HG03139 (cell line): ENCODE data around the gene CAGE1.

ENCODE experiments used
- ATAC-seq: cut with Tn5 transposase; IDR thresholded peaks from one replicate; pipeline ENCODE4 v1.9.1; 2021; ENCODE audit not compliant: unreplicated experiment

Gene CAGE1

DNA sequence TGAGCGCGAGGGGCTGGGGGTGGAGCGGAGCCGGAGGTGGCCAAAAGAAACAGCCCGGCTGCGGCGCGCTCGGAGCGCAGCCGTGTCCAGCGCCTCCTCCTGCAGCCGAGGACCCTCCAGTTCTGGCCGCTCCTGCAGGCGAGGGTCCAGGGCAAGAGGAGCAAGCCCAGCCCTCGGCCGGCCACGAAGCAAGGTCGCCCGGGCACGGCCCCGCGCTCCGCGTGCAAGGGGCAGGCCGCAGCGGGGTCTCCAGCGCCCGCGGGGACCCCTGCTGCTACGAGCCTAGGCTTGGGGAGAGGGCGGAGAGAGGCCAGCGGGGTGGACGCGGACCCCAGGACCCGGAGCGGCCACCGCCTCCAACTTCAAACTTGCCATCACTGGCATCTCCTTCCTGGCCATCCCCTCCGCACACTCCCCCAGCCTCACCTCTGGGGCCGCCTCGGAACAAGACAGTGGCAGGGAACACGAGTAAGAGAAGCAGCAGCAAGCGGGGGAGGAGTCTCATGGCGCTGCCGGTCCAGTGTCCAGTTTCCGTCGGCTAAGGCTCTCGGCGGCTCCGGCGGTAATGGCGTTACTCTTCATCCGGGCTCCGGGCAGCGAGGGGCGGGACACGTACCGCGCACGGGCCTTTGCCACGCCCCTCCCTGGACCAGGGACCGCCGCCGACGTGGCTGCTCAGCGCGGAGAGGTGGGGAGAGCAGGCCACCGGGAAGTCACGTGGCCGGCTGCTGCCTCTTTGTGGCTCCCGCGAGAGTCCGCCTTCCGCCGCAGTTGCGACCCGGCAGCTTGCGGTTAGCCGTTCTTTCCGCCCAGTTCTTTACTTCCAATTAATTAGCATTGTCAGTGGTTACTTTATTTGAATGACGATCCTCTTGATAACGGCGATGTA lies 76.7 kb downstream of the CAGE1 start, which contains the start of gene SSR1:
TSS of gene SSR1 (minus strand) at position 584 of the 889 bp plus-strand sequence. CDS start at position 505, 79 bp downstream.
- ATAC-seq: peak; percentile 99

DNA sequence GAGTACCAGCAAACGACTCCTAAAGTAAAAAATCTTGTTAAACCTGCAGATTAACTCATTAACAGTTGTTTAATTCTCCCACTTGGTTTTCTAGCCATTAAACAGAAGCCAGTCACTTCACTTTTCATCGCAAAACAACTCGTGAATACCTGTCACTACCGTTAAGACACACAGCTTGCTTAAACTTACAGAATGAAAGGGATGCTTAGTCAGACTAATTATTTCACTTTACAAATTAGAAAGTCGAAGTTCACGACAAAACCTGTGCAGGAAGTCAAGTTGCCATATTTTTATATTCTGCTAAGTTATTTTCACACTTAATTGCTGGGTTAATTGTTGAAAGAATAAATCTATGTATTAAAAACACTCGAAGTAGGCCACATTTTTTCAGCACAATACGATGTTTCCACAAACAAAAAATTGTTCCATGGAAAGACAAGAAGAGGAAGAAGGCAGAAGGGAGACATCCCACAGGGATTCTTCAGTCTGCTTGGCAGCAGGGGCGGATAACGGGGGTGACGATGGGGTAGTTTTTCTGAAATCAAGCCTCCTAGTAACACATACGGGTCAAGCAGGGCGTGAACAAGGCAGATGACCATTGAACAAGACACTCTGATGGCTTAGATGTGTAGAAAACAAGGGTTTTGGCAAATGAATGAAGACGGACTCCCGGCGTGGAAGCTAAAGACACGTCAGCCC lies 77.5 kb downstream of the CAGE1 start:
- no peak for ATAC-seq

DNA sequence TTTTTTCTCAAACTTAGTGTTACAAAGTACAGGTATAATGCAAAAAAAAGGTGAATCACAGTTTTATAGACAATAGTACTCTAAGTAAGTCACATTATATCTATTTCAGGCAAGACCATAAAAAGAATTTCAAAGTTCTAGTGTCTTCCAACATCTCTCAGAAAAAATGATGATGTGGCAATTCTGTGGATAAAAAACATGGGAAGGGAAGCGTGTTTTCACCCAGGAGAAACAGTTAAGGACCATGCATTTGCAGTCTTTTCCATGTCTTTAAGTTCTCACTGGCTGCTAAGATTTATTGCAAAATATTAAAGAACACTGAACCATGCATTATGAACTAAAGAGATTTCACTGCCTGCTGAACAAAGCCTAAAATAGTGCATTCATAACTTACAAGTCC lies 78.4 kb downstream of the CAGE1 start:
- ATAC-seq: no peak

DNA sequence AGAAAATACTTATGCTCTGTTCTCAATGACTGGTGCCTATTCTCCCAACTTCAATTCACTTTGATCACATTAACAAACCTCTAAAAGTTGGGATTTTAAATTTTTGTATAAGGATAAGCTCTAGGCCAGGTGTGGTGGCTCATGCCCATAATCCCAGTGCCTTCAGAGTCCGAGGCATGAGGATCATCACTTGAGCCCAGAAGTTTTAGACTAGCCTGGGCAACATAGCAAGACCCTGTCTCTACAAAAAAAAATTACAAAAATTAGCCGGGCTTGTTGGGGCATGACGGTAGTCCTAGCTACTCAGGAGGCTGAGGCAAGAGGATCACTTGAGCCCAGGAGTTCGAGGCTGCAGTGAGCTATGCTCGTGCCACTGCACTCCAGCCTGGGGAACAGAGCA lies 80.5 kb downstream of the CAGE1 start:
- ATAC-seq: no peak

DNA sequence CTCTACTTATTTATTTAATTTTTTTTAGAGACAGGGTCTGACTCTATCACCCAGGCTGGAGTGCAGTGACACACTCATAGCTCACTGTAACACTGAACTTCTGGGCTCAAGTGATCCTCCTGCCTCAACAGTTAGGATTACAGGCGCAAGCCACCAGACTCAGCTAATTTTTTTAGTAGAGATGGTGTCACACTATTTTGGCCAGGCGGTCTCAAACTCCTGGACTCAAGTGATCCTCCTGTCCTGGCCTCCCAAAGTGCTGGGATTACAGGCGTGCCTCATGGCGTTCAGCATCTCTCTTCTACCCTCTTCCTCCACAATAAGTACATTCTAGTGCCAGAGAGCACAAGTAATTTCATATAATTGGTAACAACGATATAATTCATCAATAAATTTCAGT lies 82.0 kb downstream of the CAGE1 start:
- no peak for ATAC-seq

DNA sequence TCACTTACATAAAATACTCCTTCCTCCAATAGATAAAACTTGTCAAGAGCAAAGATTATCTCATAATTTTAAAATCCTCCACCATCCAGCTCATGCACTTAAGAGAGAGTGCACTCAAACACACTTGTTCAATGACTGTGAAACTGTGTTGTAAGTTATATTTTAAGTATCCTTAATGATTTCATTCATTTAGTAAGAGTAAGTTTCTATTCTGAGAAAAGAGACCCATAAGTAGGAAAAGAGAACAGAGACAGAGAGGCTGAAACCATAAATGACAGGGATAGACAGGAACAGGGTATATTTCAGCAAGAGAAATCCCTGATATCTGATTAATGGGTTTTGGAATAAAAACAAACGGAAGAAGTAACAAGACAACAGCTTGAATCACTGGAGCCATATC lies 84.7 kb downstream of the CAGE1 start:
- no peak for ATAC-seq

DNA sequence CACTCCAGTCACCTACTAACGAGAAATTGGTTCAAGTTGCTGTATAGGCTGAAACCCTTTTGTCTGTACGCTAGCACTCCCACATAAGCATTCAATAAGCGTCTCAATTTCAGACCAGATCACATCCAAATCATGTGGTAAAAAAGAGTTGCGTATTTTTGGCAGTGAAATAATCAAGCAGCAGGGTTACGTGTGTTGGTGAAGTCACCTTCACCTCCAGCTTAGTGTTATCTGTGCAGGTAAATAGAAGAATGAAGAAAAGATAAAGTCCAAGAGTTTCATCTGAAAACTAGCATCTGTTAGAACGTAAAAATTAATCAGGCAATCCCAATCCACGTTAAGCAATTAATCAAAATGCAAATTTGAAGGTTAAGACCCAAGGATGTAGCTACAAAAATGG lies 87.8 kb downstream of the CAGE1 start:
- no peak for ATAC-seq

DNA sequence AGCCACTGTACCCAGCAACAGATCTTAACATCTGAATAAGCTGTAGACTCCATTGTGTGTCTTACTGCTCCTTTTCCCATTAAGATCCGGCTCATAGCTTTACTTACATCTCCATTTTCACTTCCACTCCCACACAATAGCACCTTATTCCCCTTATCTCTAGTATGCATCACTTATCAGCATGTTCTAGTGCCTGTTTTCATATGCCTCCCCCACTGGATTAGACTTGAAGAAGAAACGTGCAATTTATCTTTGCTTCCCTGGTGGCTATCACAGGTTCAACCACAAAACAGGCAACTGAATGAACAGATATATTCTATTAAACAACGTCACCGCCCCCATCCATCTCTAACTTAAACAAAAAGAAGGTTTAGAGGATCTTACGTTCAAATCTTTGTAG lies 88.6 kb downstream of the CAGE1 start:
- ATAC-seq: no peak

DNA sequence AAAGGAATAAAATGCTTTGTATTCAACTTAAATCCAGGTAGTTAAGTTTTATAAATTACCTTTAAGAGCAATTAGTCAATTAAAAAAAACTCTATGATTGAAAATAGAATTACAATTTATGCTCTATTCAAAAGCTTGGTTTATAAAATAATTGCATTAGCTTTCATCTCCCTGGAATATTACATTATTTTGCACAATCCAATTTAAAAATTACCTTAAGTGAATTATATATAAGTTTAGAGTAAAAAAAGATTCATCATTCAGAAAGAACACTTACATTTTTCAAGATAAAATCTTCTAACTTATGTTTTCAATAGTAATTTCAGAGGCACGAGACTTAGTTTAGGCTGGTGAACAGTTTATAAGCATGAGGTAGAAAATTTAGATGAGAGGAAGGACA lies 91.4 kb downstream of the CAGE1 start:
- ATAC-seq: no peak

DNA sequence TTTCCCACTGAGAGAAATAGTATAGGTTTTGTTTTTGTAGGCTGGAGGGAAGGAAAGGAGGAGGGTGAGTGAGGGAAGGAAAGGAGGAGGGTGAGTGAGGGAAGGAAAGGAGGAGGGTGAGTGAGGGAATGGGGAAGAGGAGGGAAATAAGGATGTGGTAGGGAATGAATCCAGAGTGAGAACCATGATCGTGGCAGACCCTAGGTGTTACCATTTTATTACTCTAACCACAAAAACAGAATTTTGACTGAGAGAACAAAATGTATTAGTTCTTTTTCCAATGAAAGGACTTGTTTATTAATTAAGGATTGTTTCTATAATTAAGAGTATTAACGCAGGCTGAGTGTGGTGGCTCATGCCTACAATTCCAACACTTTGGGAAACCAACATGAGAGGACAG lies 92.9 kb downstream of the CAGE1 start:
- ATAC-seq: no peak

DNA sequence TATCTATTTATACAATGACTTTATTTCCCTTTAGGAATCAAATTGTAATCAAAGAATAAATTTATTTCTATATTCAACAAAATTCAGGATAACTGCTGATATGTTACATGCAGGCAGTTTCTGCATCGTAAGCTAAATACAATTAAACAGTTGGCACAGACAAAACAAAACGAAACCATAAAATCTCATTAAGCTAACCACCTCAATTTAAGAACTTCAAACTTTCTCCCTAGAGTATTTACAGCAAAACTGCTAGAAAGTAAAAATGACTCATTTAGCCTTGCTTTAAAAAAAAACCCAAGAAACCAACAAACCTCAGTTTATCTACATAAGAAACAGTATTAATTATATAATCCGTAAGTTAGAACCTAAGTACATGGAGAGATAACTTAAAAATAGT lies 93.6 kb downstream of the CAGE1 start:
- no peak for ATAC-seq

DNA sequence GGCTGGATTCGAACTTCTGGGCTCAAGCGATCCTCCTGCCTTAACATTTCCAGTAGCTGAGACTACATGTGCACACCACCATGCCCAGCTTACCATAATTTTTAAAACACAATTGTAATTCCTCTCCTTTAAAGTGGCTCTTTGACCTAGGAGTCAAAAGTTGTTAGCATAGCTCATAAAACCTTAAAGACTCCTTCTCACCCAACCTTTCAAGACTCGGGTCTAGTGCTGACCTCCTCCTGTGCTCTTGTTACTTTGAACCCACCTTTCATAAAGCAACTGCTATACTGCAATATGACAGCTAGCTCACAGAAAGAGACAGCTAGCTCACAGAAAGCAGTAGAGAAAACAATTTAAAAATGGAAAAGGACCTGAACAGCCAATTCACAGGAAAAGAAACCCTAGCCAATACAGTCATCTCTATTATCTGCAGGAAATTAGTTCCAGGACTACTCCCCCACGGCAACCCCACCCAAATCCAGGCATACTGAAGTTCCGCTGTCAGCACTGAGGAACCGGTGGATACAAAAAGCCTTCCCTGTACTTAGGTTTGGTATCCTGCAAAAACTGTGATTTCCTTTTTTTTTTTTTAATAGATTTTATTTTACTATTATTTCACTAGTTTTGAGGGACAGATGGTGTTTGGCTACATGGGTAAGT lies 96.8 kb downstream of the CAGE1 start:
- ATAC-seq: no peak

DNA sequence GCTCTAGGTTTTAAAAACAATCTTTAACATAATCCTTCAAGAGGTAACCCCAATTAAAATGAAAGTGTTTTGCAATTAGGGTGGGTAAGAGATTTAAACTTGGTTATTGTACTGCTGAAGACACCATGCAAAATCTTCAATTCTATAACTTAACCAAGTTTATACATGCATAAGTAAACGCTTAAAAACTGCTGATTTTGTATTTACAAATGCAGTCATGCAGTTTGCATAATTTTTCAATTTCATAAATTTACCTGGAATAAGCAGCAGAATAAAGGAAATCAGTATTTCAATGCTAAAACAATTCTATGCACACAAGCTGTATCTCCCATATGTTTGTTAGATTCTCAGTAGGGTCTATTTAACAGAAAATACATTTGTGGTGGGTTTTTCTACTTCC lies 99.5 kb downstream of the CAGE1 start:
- ATAC-seq: no peak

DNA sequence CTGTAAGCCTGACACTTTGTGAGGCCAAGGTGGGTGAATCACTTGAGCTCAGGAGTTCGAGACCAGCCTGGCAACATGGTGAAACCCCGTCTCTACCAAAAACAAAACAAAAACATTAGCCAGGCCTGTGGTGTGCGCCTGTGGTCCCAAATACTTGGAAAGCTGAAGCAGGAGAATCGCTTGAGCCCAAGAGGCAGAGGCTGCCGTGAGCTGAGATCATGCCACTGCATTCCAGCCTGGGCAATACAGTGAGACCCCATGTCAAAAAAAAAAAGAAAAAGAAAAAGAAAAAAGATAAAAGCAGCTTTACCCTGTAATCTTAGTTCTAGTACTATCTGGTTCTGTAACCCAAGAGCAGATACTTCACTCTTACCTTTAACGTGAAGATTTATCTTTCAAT lies 104.1 kb downstream of the CAGE1 start:
- no peak for ATAC-seq

DNA sequence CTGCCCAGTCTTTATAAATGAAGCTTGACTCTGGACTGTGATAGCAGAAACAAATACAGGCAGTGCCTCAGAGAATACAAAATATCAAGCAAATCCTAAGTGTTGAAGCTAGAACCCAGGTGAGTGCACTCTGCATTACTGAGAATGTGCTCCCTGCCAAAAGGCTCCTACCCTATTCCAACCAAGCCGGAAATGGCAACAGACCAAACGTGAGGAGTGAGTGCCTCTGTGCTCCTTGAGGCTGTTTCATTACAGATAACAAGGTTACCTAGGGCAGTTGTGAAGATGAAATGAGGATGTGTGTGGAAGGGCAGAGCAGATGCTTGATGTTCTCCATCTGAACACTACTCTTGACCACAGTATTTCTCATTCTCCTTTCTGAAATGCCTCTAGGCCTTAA lies 105.9 kb downstream of the CAGE1 start:
- ATAC-seq: no peak

DNA sequence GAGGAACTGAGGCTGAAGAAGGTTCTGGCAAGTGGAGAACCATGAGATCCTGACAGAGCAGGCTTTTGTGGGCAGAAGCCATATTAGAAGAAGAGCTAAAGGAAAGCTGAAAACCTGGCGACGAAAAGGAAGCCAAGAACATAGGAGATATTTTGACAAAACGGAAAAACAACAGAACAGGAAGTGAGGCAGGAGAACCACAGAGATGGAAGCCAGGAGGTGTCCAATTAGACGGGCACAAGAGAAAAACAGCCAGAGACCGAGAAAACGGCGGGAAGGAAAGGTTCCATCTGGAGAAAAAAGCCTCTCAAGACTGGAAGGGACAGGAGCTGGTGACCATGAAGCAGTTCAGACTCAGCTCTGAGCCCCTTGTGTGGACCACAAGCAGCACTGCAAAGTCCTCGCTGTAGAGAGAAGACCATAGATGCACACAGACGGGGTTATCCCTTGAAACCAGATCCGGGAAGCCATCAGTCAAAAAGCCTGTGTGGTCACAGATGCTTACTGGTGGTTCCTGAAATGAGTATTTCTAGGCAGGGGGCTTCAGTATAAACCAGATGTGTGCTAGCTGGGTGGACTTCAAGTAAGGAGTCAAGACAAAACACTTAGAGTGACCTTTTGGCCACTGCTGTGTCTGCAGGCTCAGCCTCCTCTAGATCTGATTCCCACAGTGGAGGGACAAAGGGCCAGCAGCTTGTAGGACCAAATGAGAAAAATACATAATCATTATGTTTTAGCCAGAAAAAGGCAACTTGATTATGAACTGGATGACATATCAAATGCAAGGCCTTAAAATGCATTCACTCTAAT lies 107.2 kb downstream of the CAGE1 start:
- ATAC-seq: no peak
